ENCODE data around the gene STXBP1.

GRCh38 chr9:127569886-127570401, 42.1 kb upstream of the STXBP1 start:
- TF ChIP-seq POLR2A (IDR thresholded peaks at IDR 0.05) (no peak), CTCF (IDR thresholded peaks at IDR 0.05) (no peak), POLR2AphosphoS5 (IDR thresholded peaks at IDR 0.05) (no peak), EP300 (IDR thresholded peaks at IDR 0.05) (no peak)
